ENCODE measurements around the gene ACR. TPM values are rescaled to one million over a fixed set of nuclear protein-coding genes. Genes with fewer than 3 reads are reported as not detected.

ACR gene
- total and polyA plus RNA-seq, 2 of the 4 experiments (the other 2 are of a cell fraction): not detected

- POLR2A ChIA-PET (ENCODE audit: unreplicated experiment): no interaction called here
- no TSS peak for BruUV-seq (replicated peaks)
Measured at GRCh38 chr22:50715250-50715649, 22.8 kb upstream of the ACR start.

More at GRCh38 chr22:50715250-50715649, 22.8 kb upstream of the ACR start:
- dilution Hi-C loops (cut with HindIII; ENCODE audit: low sequenced_read_pairs, unreplicated experiment) (no loop called here), in situ Hi-C loops (cut with MboI; ENCODE audit: low sequenced_read_pairs) (no loop called here), intact Hi-C loops (cut with micrococcal nuclease) (no loop called here)
- H2BK120ac ChIP-seq (ENCODE audit: low read depth, low read length): no peak overlapping the region
- 43% methylated on average over 1 of the region's 9 CpGs; no CpG with 5 or more reads in 1 of the 2 experiments for WGBS, 2 experiments (ENCODE audit: extremely low coverage in 2 of 2, insufficient read length in 1 of 2)
- TF ChIP-seq USF2 (IDR thresholded peaks at IDR 0.05; ENCODE audit: low read depth, low read length) (no peak), FOS (IDR thresholded peaks at IDR 0.05; ENCODE audit: low read depth, low read length) (no peak), NFE2L2 (IDR thresholded peaks at IDR 0.05; ENCODE audit: low read depth, low read length) (no peak), CTCF (conservative IDR thresholded peaks at IDR 0.05; ENCODE audit: low read depth, low read length) (no peak), MAFK (IDR thresholded peaks at IDR 0.05; ENCODE audit: low read depth, low read length) (no peak), POLR2A (IDR thresholded peaks at IDR 0.05; ENCODE audit: low read depth, low read length) (no peak)
- H2BK20ac ChIP-seq (ENCODE audit: low read depth, low read length): no peak overlapping the region
- peaks cover 8% of the 10 kb centered on the region for H3K9me1 ChIP-seq (ENCODE audit: insufficient read depth, low read length)
- ATAC-seq (ENCODE audit: low read depth) (no peak), DNase-seq (no peak)
- no peak overlapping the region for H3K4me2 ChIP-seq (ENCODE audit: low read depth, low read length)
- no peaks in the 10 kb centered on the region for H3K9me3 ChIP-seq (ENCODE audit: control insufficient read depth, insufficient read depth, low read length)
- H3K9ac ChIP-seq (ENCODE audit: low read depth, low read length): no peak overlapping the region
- peaks cover 9% of the 10 kb centered on the region; the same call in 1 of the 2 replicates for H3K27me3 ChIP-seq (ENCODE audit: control insufficient read depth, insufficient read depth, low read length)
- no peak overlapping the region for H4K5ac ChIP-seq (ENCODE audit: low read depth, low read length)
- H4K8ac ChIP-seq (ENCODE audit: low read depth in 2 of 2, low read length in 2 of 2): no peak overlapping the region
- H3K27ac ChIP-seq (ENCODE audit: insufficient read depth, low read length): no peak overlapping the region
- H3K79me1 ChIP-seq (ENCODE audit: low read depth in 1 of 2, low read length in 2 of 2): no peaks in the 10 kb centered on the region
- no peak overlapping the region for H2AK9ac ChIP-seq (replicated peaks; ENCODE audit: low read depth, low read length, poor library complexity)
- H2AK5ac ChIP-seq (ENCODE audit: low read depth, low read length): no peak overlapping the region
- H3K56ac ChIP-seq (ENCODE audit: extremely low read depth, insufficient read depth, low read length): no peak overlapping the region
- no peak overlapping the region for H2BK15ac ChIP-seq (ENCODE audit: low read depth, low read length)
- no peak overlapping the region for H2BK5ac ChIP-seq (ENCODE audit: low read depth, low read length, poor library complexity, severe bottlenecking)
- no peak overlapping the region for H2AFZ ChIP-seq (replicated peaks; ENCODE audit: low read length, poor library complexity)
- H4K20me1 ChIP-seq (ENCODE audit: insufficient read depth, low read length): no peaks in the 10 kb centered on the region
- no peaks in the 10 kb centered on the region for H3K36me3 ChIP-seq (ENCODE audit: control insufficient read depth, insufficient read depth, low read length)
- H4K91ac ChIP-seq (ENCODE audit: insufficient read depth, low read depth, low read length): no peak overlapping the region
- H3K4me1 ChIP-seq (ENCODE audit: control insufficient read depth, insufficient read depth, low read length): no peaks in the 10 kb centered on the region
- H3K18ac ChIP-seq (ENCODE audit: low read depth, low read length): no peak overlapping the region
- no peak overlapping the region for H3K4me3 ChIP-seq (ENCODE audit: insufficient read depth, low read depth, low read length)
- H3K4ac ChIP-seq (ENCODE audit: low read depth, low read length): no peak overlapping the region
- no peak overlapping the region for H3K14ac ChIP-seq (replicated peaks; ENCODE audit: low read depth, low read length)
- no peak overlapping the region for H3K23ac ChIP-seq (ENCODE audit: low read depth, low read length)
- CTCF ChIA-PET: no interaction called here

Measured in IMR-90 (cell line).